H1 (cell line): ENCODE data around the gene PTPN22. TPM values are rescaled to one million over a fixed set of nuclear protein-coding genes. Genes with fewer than 3 reads are reported as not detected.

Experiments
- CREB1 ChIP-seq: IDR thresholded peaks from 2 replicates; pipeline ENCODE4 v1.6.1; 2012; ENCODE audit warnings: inconsistent platforms
- POLR2AphosphoS5 ChIP-seq: IDR thresholded peaks from 2 replicates; pipeline ENCODE4 v1.6.1; 2011; ENCODE audit warnings: low read depth, low read length
- SP4 ChIP-seq: IDR thresholded peaks from 2 replicates; pipeline ENCODE4 v1.6.1; 2012; ENCODE audit warnings: low read length, inconsistent platforms
- polyA plus RNA-seq, 7 experiments: library from polyadenylated mRNA; depleted of rRNA in 3 of 7; stranded (reverse) in 5 of 7; unstranded in 2 of 7; fragments of >200 nt in 5 of 7; fragments of 200-250 nt in 2 of 7; gene quantifications; 1 replicate in 5 of 7; 2 replicates in 1 of 7; 4 replicates in 1 of 7; pipeline versions ENCODE4 v1.2.1 to v1.2.3, GENCODE V29; 2011 to 2013; ENCODE audit warnings: missing spikeins in 2 of 7, mixed read lengths in 2 of 7
- total RNA-seq: library from RNA; stranded (reverse); fragmentation: NEBNext Ultra II Directional; extraction: Animal tissue kit (Norgen Biotek cat#: 25700); gene quantifications from 2 replicates; pipeline ENCODE4 v1.2.1, GENCODE V29; 2021

PTPN22 gene
- total and polyA plus RNA-seq, 2 of the 8 experiments (the other 6 are each of a cell fraction or from before 2014, with no cell fraction given): not detected

DNA sequence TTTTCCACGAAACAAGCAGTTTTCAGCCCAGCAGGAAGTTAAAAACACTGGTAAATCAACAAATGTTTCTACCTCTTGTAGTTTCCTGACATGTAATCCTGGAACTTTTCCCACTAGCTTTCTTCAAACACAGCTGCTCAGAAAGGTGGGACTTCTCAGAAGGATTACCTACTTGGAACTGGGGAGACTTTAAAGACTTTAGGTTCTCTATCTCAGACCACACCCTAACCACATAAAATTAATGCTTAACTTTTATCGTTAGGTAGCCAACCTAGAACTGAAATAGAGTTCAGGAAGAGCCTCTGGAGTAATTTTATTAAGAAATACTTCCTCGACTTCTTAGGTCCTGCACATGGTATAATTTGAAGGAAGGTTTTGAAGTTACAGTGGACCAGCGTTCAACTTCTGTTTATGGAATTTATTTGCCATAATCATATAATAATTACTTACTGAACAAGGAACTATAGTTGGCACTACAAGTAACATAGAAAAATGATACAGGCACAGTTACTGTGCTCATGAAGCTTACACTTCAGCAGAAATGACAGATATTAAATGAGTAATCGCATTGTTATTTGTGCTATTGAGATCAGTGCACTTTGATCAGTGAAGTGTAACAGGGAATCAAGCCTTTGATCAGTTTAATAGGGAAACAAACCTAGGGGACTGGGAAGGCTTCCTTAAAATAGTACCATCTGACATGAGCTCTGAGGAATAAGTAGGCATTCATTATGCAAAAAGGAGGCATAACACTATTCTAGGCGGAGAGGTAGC is 16.1 kb upstream of the PTPN22 start, which contains the start of gene BCL2L15 (continued):
- no peak for TF ChIP-seq SP4
- no peak for TF ChIP-seq POLR2AphosphoS5
- TF ChIP-seq CREB1: no peak
